Measurements from ENCODE around the gene GDPD4.

Gene GDPD4

DNA sequence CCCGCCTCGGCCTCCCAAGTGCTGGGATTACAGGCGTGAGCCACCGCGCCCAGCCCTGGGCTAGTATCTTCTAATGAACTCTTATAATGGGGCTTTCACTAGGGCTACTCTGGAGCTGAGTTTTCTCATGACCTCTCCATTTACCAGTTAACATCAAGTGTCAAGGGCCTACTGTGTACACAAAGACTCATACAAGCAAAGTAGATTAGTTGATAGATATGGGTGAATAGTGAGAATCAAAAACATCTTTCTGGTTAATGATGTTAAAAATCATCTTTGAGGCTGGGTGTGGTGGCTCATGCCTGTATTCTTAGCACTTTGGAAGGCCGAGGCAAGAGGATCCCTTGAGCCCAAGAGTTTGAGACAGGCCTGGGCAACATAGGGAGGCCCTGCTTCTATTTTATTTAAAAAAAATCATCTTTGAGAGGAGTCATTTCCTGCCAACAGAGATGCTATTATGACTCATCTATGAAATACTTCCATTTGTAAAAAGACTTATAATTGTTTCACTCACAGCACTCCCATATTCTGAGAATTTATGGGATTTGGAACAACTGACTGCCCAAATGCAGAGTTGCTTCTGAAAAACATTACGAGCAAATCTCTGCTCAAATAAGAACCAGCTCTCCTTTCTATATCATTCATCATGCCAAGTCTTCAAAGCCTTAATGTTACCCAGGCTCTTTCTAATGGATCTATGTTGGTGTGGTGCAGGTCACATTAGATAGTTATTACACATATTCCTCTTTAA lies 57.0 kb downstream of the GDPD4 start:
- DNase-seq (ENCODE audit: low read depth in 3 of 3, low spot score in 1 of 3): no peak

GRCh38 chr11:77236901-77237300 lies 64.6 kb downstream of the GDPD4 start:
- DNase-seq (ENCODE audit: low read depth in 3 of 3, low spot score in 1 of 3): no peak

DNA sequence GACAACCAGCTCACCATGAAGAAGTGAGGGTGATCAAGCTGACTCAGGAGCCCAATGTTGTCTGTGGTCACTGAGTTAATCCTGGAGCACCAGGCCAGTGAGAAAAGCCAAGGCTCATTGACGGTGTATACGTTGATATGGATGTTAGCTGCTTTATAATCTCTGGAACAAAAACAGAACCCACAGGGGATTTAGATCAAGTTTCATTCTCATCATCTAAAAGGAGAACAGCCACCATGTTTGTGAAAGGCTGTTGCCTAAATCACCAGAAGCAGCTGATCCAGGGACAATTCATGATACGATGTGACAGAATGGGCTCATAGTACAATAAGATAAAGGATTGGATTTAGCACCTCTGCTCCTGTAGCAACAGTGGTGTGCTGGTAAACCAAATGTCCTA lies 68.5 kb downstream of the GDPD4 start:
- no peak for DNase-seq (ENCODE audit: low read depth in 3 of 3, low spot score in 1 of 3)

DNA sequence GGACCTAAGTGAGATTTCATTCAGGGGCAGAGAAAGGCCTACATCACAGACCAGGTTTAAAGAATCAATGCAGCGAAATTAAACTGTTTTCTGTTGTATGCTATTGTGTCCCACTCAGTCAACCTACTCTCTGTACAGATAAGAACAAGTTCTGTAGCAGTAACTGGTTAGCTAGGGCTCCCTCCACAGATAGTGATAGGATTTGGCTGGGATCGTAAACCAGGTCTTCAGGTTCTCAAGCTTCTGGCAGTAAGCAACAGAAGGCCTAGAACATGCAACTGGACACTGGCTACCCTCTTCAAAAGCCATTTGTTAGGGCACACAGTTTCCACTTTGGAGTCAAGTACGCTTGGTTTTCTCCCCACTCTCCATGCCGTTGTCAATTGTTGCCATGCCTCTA lies 69.2 kb downstream of the GDPD4 start:
- DNase-seq (ENCODE audit: low read depth in 3 of 3, low spot score in 1 of 3): no peak

- DNase-seq (ENCODE audit: low read depth in 3 of 3, low spot score in 1 of 3): no peak
These were observed 69.7 kb downstream of the GDPD4 start for GRCh38 chr11:77231800-77232199.

- DNase-seq (ENCODE audit: low read depth in 3 of 3, low spot score in 1 of 3): no peak
These were observed 70.4 kb downstream of the GDPD4 start for GRCh38 chr11:77230878-77231605.

DNA sequence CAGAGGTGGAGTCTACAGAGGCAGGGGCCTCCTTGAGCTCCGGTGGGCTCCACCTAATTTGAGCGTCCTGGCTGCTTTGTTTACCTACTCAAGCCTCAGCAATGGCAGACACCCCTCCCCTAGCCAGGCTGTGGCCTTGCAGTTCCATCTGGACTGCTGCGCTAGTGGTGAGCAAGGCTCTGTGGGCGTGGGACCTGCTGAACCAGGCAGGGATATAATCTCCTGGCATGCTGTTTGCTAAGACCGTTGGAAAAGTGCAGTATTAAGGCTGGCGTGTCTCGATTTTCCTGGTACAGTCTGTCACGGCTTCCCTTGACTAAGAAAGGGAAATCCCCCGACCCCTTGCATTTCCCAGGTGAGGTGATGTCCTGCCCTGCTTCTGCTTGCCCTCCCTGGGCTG lies 77.7 kb downstream of the GDPD4 start:
- no peak for DNase-seq (ENCODE audit: low read depth in 3 of 3, low spot score in 1 of 3)

DNA sequence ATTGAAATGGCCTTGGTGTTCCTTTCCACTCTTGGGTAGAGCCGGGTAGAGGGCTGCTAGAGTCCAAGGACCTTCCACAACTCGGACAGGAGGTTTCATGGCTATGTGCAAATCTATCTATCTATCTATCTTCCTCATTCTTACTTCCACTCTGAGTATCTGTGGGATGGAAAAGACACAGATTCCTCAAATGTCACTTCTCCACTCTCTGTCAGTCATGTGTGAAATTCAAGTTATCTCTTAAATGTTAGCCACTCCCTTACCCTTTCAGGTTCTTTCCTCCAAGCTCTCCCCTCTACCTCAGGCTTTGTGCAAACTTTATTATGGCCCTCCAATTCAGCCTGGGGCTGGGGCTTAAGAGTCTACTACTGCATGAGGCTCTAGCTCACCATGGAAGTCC lies 84.3 kb downstream of the GDPD4 start:
- DNase-seq (ENCODE audit: low read depth in 3 of 3, low spot score in 1 of 3): no peak

GRCh38 chr11:77215106-77215505 lies 86.4 kb downstream of the GDPD4 start:
- no peak for DNase-seq (ENCODE audit: low read depth in 3 of 3, low spot score in 1 of 3)

- no peak for DNase-seq (ENCODE audit: low read depth in 3 of 3, low spot score in 1 of 3)
These were observed 86.9 kb downstream of the GDPD4 start for GRCh38 chr11:77214557-77214956.

GRCh38 chr11:77213589-77214428 lies 87.7 kb downstream of the GDPD4 start:
- DNase-seq (ENCODE audit: low read depth in 3 of 3, low spot score in 1 of 3): no peak

DNA sequence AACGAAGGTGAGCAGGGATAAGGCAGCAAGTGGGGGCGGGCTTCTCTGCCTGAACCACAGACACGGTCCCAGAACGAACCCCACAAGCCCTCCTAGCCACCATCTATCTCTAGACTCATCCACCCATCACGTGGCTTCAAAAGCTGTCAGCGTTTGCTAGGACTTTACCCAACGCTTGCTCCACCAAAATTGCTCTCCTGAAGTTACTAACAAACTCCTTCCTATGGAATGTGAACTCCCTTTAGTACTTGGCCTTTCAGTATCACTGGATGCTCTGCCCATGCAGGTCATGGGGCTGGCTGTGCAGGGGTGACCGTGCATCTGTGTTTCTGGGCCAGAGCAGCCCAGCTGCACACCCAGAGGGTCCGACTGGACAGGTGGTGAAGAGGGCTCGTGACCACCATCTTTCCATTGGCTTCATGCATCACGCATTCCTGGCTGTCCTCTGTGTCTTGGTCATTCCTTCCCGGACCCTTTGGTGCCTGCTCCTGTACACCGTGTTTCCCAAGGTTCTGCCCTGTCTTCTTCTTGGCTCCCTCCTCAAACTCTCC lies 88.4 kb downstream of the GDPD4 start:
- DNase-seq (ENCODE audit: low read depth in 3 of 3, low spot score in 1 of 3): no peak

DNA sequence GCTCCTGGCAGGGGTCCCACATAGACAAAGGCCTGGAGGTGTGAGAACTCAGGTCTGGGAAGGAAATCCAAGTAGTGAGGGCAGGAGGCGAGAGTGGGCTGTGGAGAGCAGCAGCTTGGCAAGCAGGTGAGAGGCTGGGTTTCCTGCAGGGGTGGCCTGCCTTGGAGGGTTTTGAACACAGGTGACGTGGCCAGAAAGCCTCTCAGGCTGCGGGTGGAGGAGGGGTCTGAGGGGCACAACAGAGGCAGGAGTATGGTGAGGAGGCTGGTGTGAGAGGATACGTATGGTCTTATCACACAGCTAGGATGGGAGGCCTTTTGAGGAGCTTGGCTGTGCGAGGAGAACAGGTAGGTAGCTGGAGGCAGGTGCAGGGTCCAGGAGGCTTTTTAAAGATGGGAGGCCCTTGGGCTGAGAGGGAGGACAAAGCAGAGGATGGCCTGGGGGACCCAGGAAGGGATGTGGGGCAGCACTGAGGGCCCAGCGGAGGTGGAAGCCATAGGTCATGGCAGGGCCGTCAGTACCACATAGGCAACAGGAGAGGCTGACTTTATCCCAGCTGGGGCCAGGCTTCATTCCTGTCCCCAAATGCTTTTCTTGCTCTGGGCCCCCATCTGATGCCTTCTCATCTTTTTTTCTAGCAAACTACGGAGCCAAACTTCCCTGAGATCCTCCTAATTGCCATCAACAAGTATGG lies 89.0 kb downstream of the GDPD4 start:
- no peak for DNase-seq (ENCODE audit: low read depth in 3 of 3, low spot score in 1 of 3)

DNA sequence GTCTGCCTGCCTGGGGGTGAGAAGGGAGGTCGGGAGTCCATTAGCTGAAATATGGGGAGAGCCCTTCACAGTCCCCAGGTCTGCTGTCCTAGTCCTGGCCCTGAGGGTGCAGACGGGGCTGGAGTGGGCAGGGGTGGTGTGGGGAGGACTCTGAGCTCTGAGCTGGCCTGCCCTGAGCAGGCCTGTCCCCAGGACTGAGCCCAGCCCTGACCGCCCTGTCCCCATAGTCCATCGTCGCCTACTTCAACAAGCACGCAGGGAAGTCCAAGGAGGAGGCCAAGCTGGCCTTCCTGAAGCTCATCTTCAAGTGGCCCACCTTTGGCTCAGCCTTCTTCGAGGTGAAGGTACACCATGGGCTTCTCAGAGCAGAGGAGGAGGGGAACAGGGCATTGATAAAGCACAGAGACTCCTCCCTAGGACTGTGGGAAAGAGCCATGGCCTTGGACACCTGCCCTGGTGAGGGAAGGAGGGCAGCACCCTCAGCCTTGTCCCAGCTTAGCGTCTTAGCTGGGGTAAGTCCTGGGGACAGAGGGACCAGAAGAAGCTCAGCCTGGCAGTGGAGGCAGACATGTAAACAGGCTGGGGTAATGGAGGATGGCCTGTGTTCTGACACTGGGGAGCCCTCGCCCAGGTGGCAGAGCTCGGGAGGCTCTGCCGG lies 89.8 kb downstream of the GDPD4 start:
- no peak for DNase-seq (ENCODE audit: low read depth in 3 of 3, low spot score in 1 of 3)

DNA sequence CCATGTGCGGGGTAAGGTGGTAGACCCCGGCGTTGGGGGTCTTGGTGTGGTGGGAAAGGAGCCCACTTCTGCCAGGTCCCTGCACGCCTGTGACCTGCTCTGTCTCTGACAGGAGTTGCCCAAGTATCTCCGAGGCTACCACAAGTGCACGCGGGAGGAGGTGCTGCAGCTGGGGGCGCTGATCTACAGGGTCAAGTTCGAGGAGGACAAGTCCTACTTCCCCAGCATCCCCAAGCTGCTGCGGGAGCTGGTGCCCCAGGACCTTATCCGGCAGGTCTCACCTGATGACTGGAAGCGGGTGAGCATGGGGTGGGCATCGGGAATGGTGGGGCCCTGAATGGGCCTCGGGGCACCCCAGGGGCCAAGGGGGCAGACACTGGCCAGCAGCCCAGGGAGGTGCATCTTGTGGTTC lies 90.4 kb downstream of the GDPD4 start:
- no peak for DNase-seq (ENCODE audit: low read depth in 3 of 3, low spot score in 1 of 3)

DNA sequence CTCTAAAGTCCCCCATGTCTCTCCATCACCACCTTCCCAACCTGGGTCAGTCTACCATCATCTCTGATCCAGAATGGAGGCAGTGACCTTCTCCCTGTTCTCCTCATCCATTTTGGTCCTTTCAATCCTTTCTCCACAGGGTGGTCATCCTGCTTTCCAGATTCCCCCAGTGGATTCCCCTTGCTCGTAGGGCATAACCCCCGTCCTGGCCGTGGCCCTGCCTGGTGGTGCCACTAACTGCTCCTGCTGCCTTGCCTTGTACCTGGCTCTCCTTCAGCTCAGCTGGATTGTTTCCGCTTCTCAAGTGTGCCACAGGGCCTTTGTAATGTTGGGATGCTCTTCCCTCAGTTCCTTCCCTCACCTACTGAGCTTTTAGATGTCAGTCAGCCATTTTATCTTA lies 91.8 kb downstream of the GDPD4 start:
- no peak for DNase-seq (ENCODE audit: low read depth in 3 of 3, low spot score in 1 of 3)

DNA sequence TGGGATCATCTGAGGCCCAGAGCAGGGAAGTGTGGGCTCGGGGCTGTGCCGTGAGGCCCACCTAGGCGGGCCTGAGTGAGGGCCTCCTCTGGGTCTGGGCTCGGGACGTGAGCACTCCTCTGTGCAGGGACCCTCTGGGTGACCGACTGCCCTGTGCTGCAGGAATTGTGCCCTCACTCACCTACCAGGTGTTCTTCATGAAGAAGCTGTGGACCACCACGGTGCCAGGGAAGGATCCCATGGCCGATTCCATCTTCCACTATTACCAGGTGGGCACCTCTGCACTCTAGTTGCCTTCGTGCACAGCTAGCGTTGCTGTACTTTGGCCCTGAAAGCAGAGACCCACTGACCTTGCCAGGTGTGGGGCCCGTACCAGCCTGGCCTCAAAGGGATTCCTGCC lies 93.0 kb downstream of the GDPD4 start:
- DNase-seq (ENCODE audit: low read depth in 3 of 3, low spot score in 1 of 3): no peak

DNA sequence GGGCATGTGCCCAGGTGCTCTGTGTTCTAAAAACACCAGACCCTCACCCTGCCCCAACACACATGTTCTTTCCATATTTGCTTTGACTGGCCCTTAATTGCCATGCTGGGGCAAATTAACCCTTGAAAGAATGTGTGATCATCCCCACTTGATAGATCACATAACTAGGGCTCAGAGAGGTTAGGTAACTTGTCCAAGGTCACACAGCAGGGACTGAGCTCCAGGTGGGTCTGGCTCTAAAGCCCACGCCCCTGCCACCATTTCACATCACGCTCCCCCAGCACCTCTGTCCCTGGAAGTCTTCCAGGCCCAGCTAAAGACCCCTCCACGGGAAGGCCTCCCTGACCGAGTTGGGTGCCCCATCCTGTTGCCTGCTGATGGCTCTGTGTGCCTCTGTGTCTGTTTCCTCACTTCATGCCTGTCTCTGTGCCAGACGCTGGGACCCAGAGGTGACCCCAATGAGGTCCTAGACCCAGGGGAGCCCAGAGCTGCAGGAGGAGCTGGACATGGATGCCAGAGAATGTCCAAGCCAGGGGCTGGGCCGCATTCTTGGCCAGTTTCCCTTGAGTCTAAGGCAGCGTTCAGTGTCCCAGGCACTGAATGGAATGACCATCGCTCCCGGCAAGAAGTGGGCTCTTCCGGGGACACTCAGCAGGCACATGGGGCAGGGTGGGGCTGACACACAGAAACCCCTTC lies 93.7 kb downstream of the GDPD4 start:
- no peak for DNase-seq (ENCODE audit: low read depth in 3 of 3, low spot score in 1 of 3)

DNA sequence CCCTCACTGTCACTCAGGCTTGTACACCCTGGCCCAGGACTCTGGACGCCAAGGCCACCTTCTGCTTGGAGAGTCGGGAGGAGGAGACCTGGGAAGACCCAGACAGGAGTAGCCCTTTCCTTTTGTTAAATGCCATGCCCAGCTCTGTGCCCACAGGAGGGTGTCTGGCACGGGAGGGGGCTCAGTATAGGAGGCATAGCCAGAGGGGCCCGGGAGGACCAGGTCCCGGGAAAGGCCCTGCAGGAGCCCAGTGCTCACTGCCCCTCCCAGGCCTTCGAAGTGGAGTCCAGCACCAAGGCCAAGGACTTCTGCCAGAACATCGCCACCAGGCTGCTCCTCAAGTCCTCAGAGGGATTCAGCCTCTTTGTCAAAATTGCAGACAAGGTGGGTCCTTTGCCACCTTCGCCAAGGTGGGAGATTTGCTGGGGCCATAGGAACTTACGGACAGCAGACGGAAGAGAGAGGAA lies 94.4 kb downstream of the GDPD4 start:
- no peak for DNase-seq (ENCODE audit: low read depth in 3 of 3, low spot score in 1 of 3)

Measured in stimulated activated CD4-positive, alpha-beta T cell treated with anti-CD3 and anti-CD28 coated beads, TNF-alpha, amount 100 ng/mL, for 1 hour (primary cell).